Common myeloid progenitor, CD34-positive (primary cell): ENCODE measurements around the gene PXK.

Experiments
- CTCF ChIA-PET: fragments of 350-600 bp; sonication (Branson Sonifier 250); formaldehyde crosslinking; loops from one replicate; lab custom pipeline; 2021; ENCODE audit warnings: antibody characterized with exemption; lab: Charles Lee
- POLR2A ChIA-PET: fragments of 350-600 bp; sonication (Branson Sonifier 250); formaldehyde crosslinking; loops from one replicate; lab custom pipeline; 2021; ENCODE audit warnings: antibody characterized with exemption; lab: Charles Lee
- DNase-seq, 3 donors: peaks; one replicate each; pipeline versions ENCODE4 v3.0.0 to v3.0.0-alpha.2; 2013
- H3K27ac ChIP-seq, 2 experiments: 1 replicate in 1 of 2; 2 replicates in 1 of 2; pipeline ENCODE4 v1.7.0; 2013; ENCODE audit warnings: inconsistent platforms in 2 of 2, low read length in 2 of 2, mild to moderate bottlenecking in 2 of 2, low read depth in 1 of 2, moderate library complexity in 1 of 2; ENCODE audit not compliant: severe bottlenecking in 2 of 2, insufficient read depth in 1 of 2, poor library complexity in 1 of 2
- H3K27me3 ChIP-seq, 5 experiments: replicated peaks in 2 of 5; 1 replicate in 3 of 5; 2 replicates in 2 of 5; pipeline versions ENCODE4 v1.6.1 to v1.7.0; 2013; ENCODE audit warnings: low read length in 4 of 5, mild to moderate bottlenecking in 2 of 5, moderate library complexity in 2 of 5, inconsistent platforms in 1 of 5; ENCODE audit not compliant: insufficient read depth in 5 of 5, control insufficient read depth in 4 of 5
- H3K36me3 ChIP-seq, 4 experiments: 1 replicate in 2 of 4; 2 replicates in 2 of 4; pipeline versions ENCODE4 v1.6.1 to v1.7.0; 2013; ENCODE audit warnings: low read length in 3 of 4, control low read depth in 1 of 4, mild to moderate bottlenecking in 1 of 4; ENCODE audit not compliant: control insufficient read depth in 4 of 4, insufficient read depth in 4 of 4
- H3K4me1 ChIP-seq, 4 experiments: 1 replicate in 3 of 4; 2 replicates in 1 of 4; pipeline versions ENCODE4 v1.6.1 to v1.7.1; 2013; ENCODE audit warnings: low read length in 3 of 4, mild to moderate bottlenecking in 3 of 4, control low read depth in 1 of 4, inconsistent platforms in 1 of 4, moderate library complexity in 1 of 4; ENCODE audit not compliant: control insufficient read depth in 4 of 4, insufficient read depth in 4 of 4; ENCODE audit errors: control extremely low read depth in 1 of 4
- H3K4me3 ChIP-seq, 7 experiments: 1 replicate in 4 of 7; 2 replicates in 3 of 7; pipeline versions ENCODE4 v1.5.1 to v1.7.0; 2013; ENCODE audit warnings: mild to moderate bottlenecking in 7 of 7, low read length in 6 of 7, moderate library complexity in 6 of 7, inconsistent platforms in 2 of 7, low read depth in 2 of 7, control low read depth in 1 of 7; ENCODE audit not compliant: insufficient read depth in 4 of 7, control insufficient read depth in 1 of 7; ENCODE audit errors: extremely low read depth in 1 of 7
- H3K9me3 ChIP-seq, 5 experiments: 1 replicate in 4 of 5; 2 replicates in 1 of 5; pipeline versions ENCODE4 v1.6.1 to v1.7.1; 2013; ENCODE audit warnings: low read length in 4 of 5, mild to moderate bottlenecking in 2 of 5, inconsistent platforms in 1 of 5, low read depth in 1 of 5, moderate library complexity in 1 of 5; ENCODE audit not compliant: control insufficient read depth in 4 of 5, insufficient read depth in 2 of 5; ENCODE audit errors: control extremely low read depth in 1 of 5
- WGBS: methylation state at CpG from one replicate; pipeline ENCODE4 v1.1.5; 2013; ENCODE audit not compliant: insufficient coverage; 5-methylcytosine and 5-hydroxymethylcytosine counted together

PXK gene

DNA sequence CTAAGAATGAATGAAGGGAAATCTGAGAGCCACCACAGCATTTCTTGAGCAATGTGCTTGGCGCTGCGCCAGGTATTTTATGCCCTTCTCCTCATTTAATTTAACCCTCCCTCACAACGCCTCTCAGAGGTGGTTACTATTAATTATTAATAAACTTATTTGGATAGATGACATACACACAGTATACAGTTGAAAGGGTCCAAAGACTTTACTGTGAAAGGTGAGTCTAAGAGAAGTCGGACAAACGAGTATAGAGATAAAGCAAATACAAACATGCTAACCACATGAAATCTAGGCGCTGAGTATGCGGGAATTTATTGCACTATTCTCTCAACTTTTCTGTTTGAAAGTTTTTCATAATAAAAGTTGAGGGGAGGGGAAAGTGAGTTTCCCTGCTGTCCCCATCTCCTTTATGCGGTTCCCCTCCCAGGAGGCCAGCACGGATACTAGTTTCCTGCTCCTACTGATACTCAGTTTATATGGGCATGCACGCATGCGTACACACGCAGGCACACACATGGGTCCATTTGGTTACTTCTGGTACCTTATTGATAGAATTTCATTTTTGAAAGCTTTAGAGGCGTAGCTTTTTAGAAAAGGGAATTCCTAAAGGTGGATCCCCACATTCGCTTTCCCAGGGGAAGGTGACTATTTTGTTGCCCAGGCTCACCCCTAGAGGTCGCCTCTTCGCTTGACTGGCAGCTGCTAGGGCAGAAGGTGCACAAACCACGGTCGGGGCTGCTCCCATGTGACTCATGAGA lies 130.7 kb downstream of the PXK start:
- CTCF ChIA-PET: interaction anchor here (0.7 to 1.3 kb wide), 14 partner anchors 8 to 74 kb away, joined by 3 to 6 read pairs (median 4); partner anchors contain the start of gene KCTD6
- POLR2A ChIA-PET: no interaction called here
- H3K4me3 ChIP-seq: peak overlapping the region in 6 of 7 experiments; percentile 25 to 72 (median 44)

GRCh38 chr3:58463942-58464271 lies 131.2 kb downstream of the PXK start:
- Histone ChIP-seq H3K36me3 (no peaks in the 10 kb centered on the region), H3K9me3 (no peaks in the 10 kb centered on the region), H3K4me3 (peak overlapping the region in 2 of 7 experiments; percentile 41 to 72), H3K4me1 (peaks cover 0 to 8% (median 5%) of the 10 kb centered on the region in 4 experiments), H3K27ac (no peak overlapping the region), H3K27me3 (no peaks in the 10 kb centered on the region)
- no peak for DNase-seq
- POLR2A ChIA-PET: no interaction called here
- 33% methylated on average over 3 of the region's 5 CpGs for WGBS
- CTCF ChIA-PET: interaction anchor here (0.7 to 1.3 kb wide), 14 partner anchors 8 to 74 kb away, joined by 3 to 6 read pairs (median 4); partner anchors contain the start of gene KCTD6

More for the DNA sequence above, 130.7 kb downstream of the PXK start:
- H3K4me1 ChIP-seq: peaks cover 0 to 8% (median 5%) of the 10 kb centered on the region in 4 experiments
- DNase-seq: peak; percentile 72 to 80 (median 75)
- WGBS: 5% methylated on average over 6 of the region's 18 CpGs
- H3K9me3 ChIP-seq: no peaks in the 10 kb centered on the region
- H3K27me3 ChIP-seq: no peaks in the 10 kb centered on the region
- H3K27ac ChIP-seq: no peak overlapping the region
- H3K36me3 ChIP-seq: no peaks in the 10 kb centered on the region

- H3K4me3 ChIP-seq: no peak overlapping the region
- CTCF ChIA-PET: interaction anchor here (0.7 to 1.5 kb wide), 3 partner anchors 7 to 69 kb away, joined by 4 to 5 read pairs (median 4); no protein-coding TSS in a partner anchor
Observed at GRCh38 chr3:58464866-58465265, 132.2 kb downstream of the PXK start.

DNA sequence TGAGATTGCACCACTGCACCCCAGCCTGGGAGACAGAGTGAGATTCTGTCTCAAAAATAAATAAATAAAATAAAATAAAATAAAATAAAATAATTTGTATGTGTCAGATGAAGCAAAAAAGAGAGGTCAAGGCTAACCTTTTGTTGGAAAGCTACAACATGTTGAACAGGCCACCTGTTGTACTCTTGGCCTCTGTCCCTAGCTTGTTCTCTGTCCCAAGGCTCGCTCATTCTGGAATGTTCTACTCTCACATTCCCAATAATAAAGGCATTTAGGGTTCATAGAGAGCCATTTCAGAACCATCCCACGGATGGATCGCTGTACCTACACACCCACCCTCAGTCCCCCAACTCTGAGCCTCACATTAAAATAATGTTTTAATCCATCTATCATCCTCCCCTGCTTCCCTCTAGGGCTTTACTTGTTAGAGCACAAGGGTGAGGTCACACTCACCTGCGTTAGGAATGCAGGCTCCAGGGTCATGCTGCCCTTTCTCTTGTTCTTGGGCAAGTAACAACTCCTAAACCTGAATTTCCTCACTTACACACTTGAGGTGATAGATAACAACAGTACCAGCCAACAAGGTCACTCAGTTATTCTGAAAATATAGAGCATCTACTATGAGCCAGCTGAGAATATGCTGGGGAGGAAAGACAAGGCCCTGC lies 134.3 kb downstream of the PXK start:
- no peaks in the 10 kb centered on the region for H3K27me3 ChIP-seq
- no peak overlapping the region for H3K4me3 ChIP-seq
- H3K4me1 ChIP-seq: peaks cover 6 to 25% (median 21%) of the 10 kb centered on the region in 4 experiments
- no peak overlapping the region for H3K27ac ChIP-seq
- ChIA-PET CTCF (interaction anchor here (0.8 to 3.3 kb wide), 5 partner anchors 8 to 67 kb away, joined by 3 to 12 read pairs (median 5); partner anchors contain the start of gene KCTD6), POLR2A (no interaction called here)
- 100% methylated on average over 4 of the region's 4 CpGs for WGBS
- no peaks in the 10 kb centered on the region for H3K9me3 ChIP-seq
- DNase-seq: no peak
- no peaks in the 10 kb centered on the region for H3K36me3 ChIP-seq

More at GRCh38 chr3:58464866-58465265, 132.2 kb downstream of the PXK start:
- WGBS: 80% methylated on average over 1 of the region's 3 CpGs
- Histone ChIP-seq H3K27ac (no peak overlapping the region), H3K27me3 (no peaks in the 10 kb centered on the region), H3K36me3 (no peaks in the 10 kb centered on the region), H3K9me3 (no peaks in the 10 kb centered on the region), H3K4me1 (peaks cover 0 to 8% (median 5%) of the 10 kb centered on the region in 4 experiments)
- DNase-seq: peak in 2 of 3 donors; percentile 58 to 72
- POLR2A ChIA-PET: no interaction called here

DNA sequence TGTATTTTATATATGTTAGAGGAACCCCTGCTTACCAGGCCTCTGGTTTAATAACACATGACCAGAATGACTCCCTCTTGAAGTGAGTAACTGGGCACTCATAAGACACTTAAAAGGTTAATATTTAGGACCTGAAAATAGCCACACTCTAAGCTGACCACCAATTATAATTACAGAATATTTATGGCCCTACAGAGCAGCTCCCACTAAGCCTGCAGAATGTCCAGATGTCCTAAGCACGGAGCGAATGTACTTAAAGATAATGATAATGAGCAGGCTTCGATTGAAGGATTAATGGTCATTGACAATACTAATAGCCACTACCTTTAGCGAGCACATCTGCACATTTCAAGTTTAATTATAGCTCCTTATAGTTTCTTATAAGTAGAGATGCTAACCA lies 136.4 kb downstream of the PXK start:
- Histone ChIP-seq H3K4me3 (no peak overlapping the region), H3K27ac (no peak overlapping the region), H3K36me3 (no peaks in the 10 kb centered on the region), H3K27me3 (no peaks in the 10 kb centered on the region), H3K9me3 (no peaks in the 10 kb centered on the region), H3K4me1 (peaks cover 6 to 20% (median 19%) of the 10 kb centered on the region in 4 experiments)
- WGBS: no CpG with 5 or more reads among the region's 4 CpGs
- ChIA-PET CTCF (interaction anchor here (0.8 kb wide), 1 partner anchor 59 kb away, joined by 3 read pairs; no protein-coding TSS in a partner anchor), POLR2A (no interaction called here)
- no peak for DNase-seq

- CTCF ChIA-PET: interaction anchor here (0.6 to 1.4 kb wide), 5 partner anchors 18 to 978 kb away, joined by 3 to 5 read pairs (median 3); no protein-coding TSS in a partner anchor
- POLR2A ChIA-PET: no interaction called here
- no peaks in the 10 kb centered on the region for H3K9me3 ChIP-seq
- 98% methylated on average over 11 of the region's 12 CpGs for WGBS
- H3K27me3 ChIP-seq: no peaks in the 10 kb centered on the region
- no peak for DNase-seq
- peaks cover 10 to 31% (median 27%) of the 10 kb centered on the region in 4 experiments for H3K4me1 ChIP-seq
- no peaks in the 10 kb centered on the region for H3K36me3 ChIP-seq
- H3K4me3 ChIP-seq: no peak overlapping the region
- no peak overlapping the region for H3K27ac ChIP-seq
Observed at GRCh38 chr3:58470363-58471024, 137.8 kb downstream of the PXK start.
